Measurements from ENCODE around the gene SLN.

The SLN gene

DNA sequence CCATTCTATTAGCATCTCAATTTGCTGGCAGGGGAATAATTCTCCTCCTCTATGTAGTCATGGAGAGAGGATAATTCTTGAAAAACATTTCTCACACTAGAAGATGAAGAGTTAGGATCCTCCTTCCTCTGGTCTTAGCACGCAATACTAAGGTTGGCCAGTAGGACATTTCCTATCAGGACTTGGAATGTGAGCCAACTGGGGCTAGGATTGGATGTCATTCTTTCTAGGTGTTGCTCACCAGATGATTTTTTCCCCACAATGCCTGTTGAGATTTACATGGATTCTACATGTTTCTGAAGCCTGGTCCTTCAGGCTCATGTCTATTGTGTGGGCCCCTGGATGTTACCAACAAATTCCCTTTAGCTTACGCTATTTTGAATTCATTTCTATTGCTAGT lies 28.0 kb downstream of the SLN start:
- DNase-seq (ENCODE audit: low read depth): no peak

DNA sequence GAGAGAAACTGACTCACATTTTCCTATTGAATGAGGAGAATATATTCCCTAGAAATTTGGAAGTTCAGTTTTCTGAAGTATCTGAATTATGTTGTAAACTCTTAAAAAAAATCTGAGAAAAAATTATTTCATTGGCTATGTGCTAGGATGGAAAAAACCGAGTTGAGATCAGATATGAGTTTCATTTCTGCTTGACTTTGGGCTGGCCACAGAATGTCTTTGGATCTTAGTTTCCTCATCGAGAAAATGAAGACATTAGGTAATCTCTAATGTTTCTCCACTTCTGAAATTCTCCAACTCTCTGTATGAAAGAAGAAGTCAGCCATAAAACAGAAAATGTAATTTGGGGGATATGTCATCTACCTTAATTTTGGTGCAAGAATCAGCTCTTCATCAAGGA lies 28.8 kb downstream of the SLN start:
- no peak for DNase-seq (ENCODE audit: low read depth)

DNA sequence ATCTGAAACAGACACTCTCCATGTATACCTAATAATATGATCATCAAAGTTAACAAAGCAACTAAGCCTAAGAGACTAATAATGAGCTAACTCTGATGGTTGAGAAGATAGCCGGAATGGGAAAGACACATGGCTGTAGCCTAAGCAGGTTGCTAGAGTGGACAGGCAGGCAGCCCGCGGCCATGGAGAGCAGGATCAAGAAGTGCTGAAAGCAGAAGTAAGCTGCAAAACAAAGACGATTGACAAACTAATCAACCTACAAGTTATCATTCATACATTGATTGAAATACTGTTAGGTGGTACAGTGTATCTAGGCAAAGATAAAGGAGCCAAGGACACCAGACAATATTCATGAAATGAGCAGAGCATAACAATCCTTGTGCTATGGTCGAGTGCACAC lies 29.3 kb downstream of the SLN start:
- no peak for DNase-seq (ENCODE audit: low read depth)

DNA sequence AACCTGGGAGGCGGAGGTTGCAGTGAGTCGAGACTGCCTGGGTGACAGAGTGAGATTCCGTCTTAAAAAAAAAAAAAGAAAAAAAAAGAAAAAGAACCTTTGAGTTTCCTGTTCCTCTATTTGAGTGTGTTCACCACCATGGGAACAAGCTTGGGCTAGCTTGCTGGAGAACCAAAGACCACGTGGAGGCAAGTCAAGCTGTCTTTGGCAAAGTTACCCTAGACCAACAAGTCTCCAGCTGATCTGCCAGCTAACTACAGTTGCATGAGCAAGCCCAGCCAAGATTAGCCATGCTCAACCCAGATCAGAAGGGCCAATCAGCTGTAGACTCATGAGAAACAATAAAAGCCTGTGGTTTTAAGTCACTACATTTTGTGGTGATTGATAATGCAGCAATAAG lies 29.7 kb downstream of the SLN start:
- no peak for DNase-seq (ENCODE audit: low read depth)

DNA sequence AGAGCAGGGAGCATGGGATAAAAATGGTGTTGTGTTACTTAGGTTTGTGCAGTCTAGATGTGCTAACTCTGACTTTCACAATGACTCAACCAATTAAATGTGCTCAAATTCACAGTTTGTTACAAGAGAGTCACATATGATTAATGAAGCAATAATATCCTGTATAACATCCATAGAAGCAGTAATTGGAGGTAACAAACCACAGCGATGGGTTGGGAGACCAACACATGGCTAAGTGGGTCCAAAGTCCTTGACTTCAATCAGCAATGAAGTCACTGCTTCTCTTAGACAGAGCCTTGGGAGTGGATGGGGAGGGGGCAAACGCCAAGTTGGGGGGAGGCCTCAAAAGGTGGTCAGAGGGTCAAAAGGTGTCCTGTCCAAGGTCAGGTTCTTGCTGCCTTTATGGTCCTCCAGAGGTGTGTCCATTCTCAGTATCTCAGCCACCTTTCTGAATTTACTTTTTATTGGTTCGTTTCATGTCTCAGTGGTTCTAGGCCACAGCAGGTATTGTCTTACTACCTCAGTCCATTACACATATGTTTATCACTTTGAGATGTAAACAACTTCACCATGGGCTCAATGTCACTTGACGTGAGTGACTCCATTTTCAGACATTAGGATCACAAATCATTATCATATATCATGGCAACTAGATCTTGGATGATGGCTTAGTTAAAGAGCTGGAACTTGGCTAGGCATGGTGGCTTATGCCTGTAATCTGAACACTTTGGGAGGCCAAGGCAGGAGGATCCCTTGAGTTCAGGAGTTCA lies 32.4 kb downstream of the SLN start:
- DNase-seq (ENCODE audit: low read depth): no peak

DNA sequence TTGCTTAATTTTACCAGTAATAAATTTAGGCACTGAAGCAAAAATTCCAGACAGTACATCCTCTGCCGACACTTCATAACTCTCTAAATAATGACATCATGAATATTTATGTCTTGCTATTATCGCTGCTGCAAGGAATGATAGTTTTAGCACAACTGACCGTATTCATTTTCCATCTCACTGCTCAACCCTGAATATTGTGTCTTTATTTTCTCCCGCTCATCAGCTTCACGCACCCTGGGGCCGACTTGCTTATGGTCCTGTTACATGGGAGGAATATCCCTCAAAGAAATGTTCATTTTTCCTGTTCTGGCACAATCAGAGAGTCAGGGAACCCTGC lies 33.3 kb downstream of the SLN start:
- DNase-seq (ENCODE audit: low read depth): no peak

DNA sequence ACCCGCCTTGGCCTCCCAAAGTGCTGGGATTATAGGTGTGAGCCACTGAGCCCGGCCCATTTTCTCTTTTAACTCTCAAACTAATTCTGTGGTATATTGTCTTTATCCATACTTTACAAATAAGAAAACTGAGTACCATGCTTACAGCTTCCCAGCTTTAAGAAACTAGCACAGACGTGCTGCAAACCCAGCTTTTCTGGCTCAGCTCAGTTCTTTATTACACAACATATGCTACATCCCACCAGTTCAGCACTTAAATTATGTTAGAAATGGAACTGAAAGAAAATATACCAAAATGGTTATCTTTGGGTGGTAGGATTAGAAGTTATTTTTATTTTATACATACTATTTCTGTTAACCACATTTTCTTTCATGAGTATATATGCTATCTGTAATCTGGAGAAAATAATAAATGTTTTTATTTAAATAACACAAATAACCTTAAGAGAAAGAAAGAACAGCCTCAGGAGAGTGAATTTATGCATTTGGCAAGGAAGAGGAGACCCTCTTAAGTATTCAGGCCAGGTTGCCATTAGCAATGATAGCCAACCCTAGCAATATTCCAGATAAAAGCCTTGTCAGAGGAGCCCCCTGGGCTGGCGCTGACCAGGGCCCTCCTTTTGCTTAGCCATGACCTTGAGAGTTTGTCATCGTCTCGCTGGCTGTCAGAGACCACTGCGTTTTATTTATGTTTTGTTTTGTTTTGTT lies 33.8 kb downstream of the SLN start:
- no peak for DNase-seq (ENCODE audit: low read depth)

DNA sequence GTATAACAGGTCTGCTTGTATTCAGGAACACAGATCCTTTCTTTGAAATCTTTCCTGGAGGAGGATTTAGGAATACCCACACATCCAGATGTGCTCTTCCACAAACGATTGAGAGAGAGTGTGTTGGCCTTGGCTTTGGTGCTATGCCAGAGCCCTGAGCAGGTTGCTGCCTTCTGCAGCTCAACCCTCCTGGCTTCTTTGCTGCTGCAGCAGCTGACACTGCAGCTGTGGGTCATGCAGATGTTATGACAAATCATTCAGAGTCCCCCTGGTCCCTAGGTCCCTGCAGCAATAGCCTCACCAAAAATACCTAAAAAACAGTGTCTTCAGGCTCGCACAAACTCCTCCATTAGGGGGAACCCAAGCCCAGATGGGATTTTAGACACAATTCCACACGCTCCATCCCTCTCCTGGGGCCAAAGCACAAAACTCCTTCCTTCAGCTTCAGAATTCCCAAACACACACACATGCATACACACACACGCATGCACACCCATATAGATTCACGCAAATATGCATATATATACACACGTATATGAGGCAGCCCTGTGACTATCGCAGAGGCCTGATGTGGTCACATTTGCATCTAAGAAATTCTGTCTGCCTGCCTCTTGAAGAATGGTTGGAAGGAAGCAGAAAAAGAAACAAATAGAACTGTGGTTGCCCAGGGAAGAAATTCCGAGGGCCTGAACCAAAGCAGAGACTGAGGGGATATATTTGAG lies 35.4 kb downstream of the SLN start:
- DNase-seq (ENCODE audit: low read depth): no peak

DNA sequence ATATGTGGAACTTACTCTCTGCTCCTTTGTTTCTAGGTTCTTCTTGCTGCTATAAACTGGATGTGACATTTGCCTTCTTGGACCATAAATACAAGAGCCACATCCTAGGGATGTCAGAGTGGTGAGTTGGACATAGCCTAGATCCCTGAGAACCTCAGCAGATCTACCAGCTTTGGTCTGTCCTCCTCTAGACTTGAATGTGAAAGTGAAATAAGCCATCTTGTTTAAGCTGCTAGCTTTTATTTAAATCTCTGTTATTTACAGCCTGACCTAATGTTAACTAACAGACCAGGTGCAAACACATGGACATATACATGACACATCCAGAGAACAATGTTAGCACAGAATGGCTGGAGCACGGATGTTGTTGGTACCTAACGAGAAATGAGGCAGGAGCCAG lies 36.0 kb downstream of the SLN start:
- no peak for DNase-seq (ENCODE audit: low read depth)

DNA sequence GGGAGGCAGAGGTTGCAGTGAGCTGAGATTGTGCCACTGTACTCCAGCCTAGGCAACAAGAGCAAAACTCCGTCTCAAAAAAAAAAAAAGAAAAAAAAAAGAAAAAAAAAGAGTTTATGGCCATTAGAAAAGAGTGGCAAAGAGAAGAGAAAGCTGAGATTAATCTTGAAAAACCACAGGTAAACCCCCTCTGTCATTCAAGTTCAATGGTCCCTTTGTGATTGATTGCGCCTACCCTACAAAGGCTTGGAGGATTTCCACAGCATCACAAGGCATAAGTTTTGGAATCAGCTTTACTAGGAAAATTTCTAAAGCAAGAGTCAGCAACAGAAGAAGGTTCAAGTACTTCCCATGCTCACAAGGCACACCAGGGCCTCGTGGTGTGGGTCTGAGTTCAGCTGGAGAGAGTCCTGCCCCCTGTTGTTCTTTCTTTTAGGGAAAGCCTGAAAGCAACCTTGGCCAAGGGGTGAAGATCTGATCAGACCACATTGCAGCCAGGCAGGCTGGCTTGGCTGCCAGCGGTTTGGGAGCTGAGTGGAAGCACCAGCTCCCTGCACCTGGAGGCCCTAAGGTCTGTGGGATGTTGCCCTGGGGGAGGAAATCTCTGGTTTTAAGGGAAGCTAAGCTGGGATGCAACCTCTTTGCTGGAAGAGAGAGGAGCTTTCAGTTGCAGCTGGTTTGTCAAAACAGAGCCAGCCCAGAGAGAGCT lies 41.8 kb downstream of the SLN start:
- no peak for DNase-seq (ENCODE audit: low read depth)

DNA sequence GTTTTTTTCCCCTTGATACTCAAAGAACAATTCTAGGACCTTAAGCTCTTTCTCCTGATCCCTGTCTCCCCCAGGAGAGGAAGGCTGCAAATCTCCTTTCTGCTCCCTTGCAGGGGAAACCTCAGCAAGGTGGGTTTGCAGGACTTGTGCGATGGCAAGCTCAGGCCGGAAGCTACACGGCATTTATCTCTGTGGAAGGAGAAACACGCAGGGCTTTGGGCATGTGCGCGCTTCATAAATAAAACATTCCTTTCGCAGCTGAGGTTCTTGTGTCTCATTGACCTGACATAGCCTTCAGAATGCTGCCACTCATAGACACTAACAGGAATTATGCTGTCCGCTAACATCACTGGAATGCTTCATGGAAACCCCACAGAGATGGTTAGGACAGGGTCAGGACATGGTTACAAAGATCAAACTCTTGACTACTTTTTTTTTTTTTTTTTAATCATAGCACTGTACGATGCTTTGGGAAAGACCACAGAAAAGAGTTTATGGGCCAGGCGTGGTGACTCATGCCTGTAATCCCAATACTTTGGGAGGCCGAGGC lies 42.6 kb downstream of the SLN start:
- no peak for DNase-seq (ENCODE audit: low read depth)

DNA sequence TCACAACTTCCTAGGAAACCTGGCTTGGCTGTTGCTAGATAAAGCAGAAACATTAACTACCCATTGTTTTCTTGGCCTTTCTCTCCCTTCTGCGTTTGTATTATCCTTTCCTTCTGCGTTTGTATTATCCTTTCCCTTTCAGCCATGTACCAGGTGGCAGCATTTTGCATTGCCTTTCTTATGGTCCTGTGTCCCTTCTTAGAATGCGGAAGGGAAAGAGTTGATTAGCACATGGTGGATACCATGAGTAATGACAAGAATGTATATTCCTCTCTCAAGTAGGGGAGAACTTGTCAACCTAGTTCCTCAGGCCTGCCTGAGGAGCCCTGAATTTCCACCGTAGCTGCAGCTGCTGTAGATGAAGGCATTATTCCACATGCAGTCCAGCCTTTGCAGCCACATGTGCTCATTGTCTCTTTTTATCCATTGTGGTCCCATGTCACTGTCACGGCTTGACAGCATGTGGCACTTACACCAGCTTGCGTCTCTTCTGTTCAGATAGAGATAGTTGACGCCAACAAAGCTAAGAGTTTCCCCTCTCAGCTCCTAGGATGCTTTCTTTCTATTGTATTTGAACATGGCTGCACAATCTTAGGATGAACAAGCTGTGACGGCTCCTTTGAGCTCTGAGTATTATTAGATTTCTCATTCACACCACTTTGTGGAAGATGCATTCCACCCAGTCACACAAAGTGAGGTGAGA lies 44.8 kb downstream of the SLN start:
- no peak for DNase-seq (ENCODE audit: low read depth)

DNA sequence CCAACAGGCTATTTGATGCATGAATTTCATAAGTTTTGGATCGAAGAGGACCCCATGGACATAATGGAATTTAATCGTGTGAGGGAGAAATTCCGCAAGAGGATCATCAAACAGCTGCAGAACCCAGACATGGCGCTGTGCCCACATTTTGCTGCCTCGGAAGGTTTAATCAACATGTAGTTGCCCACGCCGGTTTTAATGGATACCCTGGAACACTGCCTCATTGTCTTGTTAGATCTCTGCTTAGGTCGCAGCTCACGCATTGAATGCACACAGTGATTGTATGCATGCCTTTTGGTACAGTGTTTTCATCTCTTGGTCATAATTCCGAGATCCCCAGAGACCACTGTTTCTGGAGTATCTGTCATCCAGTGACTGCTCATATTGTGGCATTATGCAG lies 46.8 kb downstream of the SLN start:
- no peak for DNase-seq (ENCODE audit: low read depth)

DNA sequence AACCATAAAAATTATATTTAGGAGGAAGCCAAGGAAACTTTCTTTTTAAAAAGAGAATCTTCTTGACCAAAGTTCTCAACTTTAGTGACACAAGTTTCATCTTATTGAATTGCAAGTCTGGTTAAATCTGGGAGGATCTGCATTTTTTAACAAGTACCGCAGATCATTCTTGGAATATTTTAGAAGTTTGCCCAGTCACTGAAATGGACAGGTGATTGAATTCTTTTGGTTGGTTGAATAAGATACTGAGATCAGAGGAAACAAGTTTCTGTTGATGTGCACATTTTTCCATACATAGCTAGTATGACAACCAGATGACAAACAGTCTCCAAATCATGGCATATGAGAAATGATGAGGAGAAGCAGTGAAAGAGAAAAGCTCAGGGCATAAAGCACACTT lies 50.2 kb downstream of the SLN start:
- DNase-seq (ENCODE audit: low read depth): no peak

DNA sequence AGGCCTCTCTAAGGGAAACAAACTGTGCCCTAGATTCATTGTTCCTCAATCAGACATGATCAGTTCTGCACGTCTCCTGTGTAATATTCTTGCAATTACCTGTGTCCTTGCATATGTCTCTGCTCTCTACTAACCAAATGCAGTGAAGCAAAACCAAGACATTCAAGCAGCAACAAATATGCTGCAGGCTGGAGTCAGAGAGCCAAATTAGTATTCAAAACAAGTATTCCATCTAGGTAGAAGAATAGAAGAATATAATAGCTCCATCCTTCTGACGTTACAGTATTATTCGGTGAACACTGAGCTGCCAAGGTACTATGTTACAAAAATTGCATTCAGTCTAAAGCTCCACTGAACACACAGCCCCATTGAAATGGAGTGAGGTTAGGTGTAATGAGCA lies 51.8 kb downstream of the SLN start:
- DNase-seq (ENCODE audit: low read depth): no peak

DNA sequence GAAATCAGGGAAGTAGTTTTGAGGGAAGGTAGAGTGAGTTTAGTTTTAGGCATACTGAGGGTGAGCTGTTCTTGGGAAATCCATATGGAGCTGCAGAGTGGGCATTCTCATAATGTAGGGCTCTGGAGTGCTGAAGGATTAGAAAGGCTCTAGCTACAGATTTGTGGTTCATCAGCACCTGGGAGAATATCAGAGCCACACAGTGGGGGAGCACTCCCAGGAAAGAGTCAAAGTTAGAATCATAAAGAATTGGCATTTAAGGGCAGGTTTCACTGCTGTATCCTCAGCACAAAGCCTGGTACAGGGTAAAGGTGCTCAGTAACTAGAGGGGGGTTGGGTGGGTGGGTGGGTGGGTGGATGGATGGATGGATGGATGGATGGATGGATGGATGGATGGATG lies 52.5 kb downstream of the SLN start:
- no peak for DNase-seq (ENCODE audit: low read depth)

Data from T follicular helper cell (primary cell).